Stimulated activated CD8-positive, alpha-beta memory T cell treated with anti-CD3 and anti-CD28 coated beads, Interleukin-12 subunit alpha, Interleukin-12 subunit beta, amount 100 ng/mL, for 1 hour (primary cell): ENCODE results near the gene GZMM.

Experiments
- DNase-seq: peaks from one replicate; pipeline ENCODE4 v3.0.0-alpha.2; 2020; ENCODE audit warnings: low read depth

The GZMM gene

GRCh38 chr19:512547-513365, 31.1 kb upstream of the GZMM start:
- no peak for DNase-seq

GRCh38 chr19:513368-514165, 30.3 kb upstream of the GZMM start:
- DNase-seq = no peak

GRCh38 chr19:514166-514663, 29.6 kb upstream of the GZMM start:
- no peak for DNase-seq

GRCh38 chr19:517721-518597, 25.9 kb upstream of the GZMM start:
- no peak for DNase-seq

- DNase-seq = peak; percentile 27
Measured at GRCh38 chr19:518598-519231, 25.1 kb upstream of the GZMM start.

- no peak for DNase-seq
Measured at GRCh38 chr19:519449-519865, 24.4 kb upstream of the GZMM start.

GRCh38 chr19:522726-523125, 21.1 kb upstream of the GZMM start:
- DNase-seq = no peak

GRCh38 chr19:524062-524674, 19.7 kb upstream of the GZMM start:
- DNase-seq = no peak

- no peak for DNase-seq
Measured at GRCh38 chr19:525029-525428, 18.8 kb upstream of the GZMM start.

- no peak for DNase-seq
Measured at GRCh38 chr19:525857-526419, 17.9 kb upstream of the GZMM start.

GRCh38 chr19:530134-531008, 13.5 kb upstream of the GZMM start:
- no peak for DNase-seq

GRCh38 chr19:531009-531752, 12.7 kb upstream of the GZMM start:
- peak; percentile 69 for DNase-seq

GRCh38 chr19:531753-532560, 11.9 kb upstream of the GZMM start, which contains the start of gene CDC34:
Gene CDC34 (plus strand): TSS chr19:531760. CDS start chr19:531932, 172 bp downstream.
- DNase-seq = no peak

- no peak for DNase-seq
Measured at GRCh38 chr19:532561-533363, 11.1 kb upstream of the GZMM start.

GRCh38 chr19:533364-534058, 10.3 kb upstream of the GZMM start:
- no peak for DNase-seq

- DNase-seq = no peak
Measured at GRCh38 chr19:534088-534487, 9.8 kb upstream of the GZMM start.
